ENCODE data around the gene DEFB118. TPM values are rescaled to one million over a fixed set of nuclear protein-coding genes. Genes with fewer than 3 reads are reported as not detected.

DEFB118 gene, protein sequence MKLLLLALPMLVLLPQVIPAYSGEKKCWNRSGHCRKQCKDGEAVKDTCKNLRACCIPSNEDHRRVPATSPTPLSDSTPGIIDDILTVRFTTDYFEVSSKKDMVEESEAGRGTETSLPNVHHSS
- not detected for total RNA-seq (ENCODE audit: unreplicated experiment)
- long read RNA-seq, result 0 reads

DNA sequence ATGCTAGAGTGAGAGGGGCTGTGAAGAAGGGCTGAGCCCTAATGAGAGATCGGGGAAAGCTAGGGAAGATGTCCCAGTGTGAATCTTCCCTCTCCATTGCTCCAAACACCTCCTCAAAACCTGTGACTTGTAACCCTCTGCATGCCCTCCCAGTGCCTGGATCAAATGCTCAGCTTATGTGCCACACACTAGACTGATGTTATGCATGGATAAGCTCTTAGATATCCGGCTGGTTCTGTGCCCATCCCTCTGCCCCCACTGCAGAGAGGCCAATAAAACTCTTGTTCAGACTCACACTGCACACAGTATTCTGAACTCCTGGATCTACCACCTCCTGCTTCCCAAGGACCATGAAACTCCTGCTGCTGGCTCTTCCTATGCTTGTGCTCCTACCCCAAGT lies at the start of gene DEFB118:
Gene DEFB118, plus strand, starts transcription at position 301 of the 400 bp plus-strand sequence. Its CDS starts 50 bp downstream, at position 351.
- H3K9me3 Mint-ChIP-seq (ENCODE audit: unreplicated experiment), result peaks cover 26% of the 10 kb centered on the region
- H3K27me3 Mint-ChIP-seq (ENCODE audit: unreplicated experiment), result peaks cover 4% of the 10 kb centered on the region
- peaks cover 13% of the 10 kb centered on the region for H3K36me3 Mint-ChIP-seq (ENCODE audit: unreplicated experiment)
- TF ChIP-seq, protein P1, sequence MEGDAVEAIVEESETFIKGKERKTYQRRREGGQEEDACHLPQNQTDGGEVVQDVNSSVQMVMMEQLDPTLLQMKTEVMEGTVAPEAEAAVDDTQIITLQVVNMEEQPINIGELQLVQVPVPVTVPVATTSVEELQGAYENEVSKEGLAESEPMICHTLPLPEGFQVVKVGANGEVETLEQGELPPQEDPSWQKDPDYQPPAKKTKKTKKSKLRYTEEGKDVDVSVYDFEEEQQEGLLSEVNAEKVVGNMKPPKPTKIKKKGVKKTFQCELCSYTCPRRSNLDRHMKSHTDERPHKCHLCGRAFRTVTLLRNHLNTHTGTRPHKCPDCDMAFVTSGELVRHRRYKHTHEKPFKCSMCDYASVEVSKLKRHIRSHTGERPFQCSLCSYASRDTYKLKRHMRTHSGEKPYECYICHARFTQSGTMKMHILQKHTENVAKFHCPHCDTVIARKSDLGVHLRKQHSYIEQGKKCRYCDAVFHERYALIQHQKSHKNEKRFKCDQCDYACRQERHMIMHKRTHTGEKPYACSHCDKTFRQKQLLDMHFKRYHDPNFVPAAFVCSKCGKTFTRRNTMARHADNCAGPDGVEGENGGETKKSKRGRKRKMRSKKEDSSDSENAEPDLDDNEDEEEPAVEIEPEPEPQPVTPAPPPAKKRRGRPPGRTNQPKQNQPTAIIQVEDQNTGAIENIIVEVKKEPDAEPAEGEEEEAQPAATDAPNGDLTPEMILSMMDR (IDR thresholded peaks at IDR 0.05; ENCODE audit: partially characterized antibody, unreplicated experiment), result no peak
- no peak within 1 kb of the TSS for H3K4me3 Mint-ChIP-seq (ENCODE audit: unreplicated experiment)
- DNase-seq, result no peak
- no peaks in the 10 kb centered on the region for H3K4me1 Mint-ChIP-seq (ENCODE audit: low read depth, unreplicated experiment)
- no peak within 1 kb of the TSS for H3K27ac Mint-ChIP-seq (ENCODE audit: unreplicated experiment)

DNA sequence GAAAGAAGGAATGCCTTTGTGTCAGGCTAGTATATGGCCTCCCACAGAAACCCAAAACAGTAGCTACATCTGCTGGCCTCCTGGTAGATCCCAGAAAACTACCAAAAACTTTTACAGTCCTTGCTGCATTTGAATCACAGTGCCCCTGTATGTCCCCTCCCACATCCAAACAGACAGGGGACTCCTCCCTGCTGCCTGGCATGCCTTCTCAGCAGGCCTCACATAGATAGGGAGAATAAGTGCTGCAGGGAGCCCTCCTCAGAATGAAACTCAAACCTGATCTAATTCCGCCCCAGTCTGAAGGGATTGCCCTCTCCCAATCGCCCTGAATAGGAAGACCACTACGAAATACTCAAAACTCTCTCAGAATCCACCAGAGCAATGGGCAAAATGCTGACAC lies 45.9 kb upstream of the DEFB118 start:
- H3K27ac Mint-ChIP-seq (ENCODE audit: unreplicated experiment), result no peak overlapping the region
- no peak for DNase-seq
- H3K9me3 Mint-ChIP-seq (ENCODE audit: unreplicated experiment), result peaks cover 9% of the 10 kb centered on the region
- TF ChIP-seq, protein P1 (IDR thresholded peaks at IDR 0.05; ENCODE audit: partially characterized antibody, unreplicated experiment), result no peak
- no peak overlapping the region for H3K4me3 Mint-ChIP-seq (ENCODE audit: unreplicated experiment)
- H3K36me3 Mint-ChIP-seq (ENCODE audit: unreplicated experiment), result peaks cover 3% of the 10 kb centered on the region
- H3K4me1 Mint-ChIP-seq (ENCODE audit: low read depth, unreplicated experiment), result no peaks in the 10 kb centered on the region
- H3K27me3 Mint-ChIP-seq (ENCODE audit: unreplicated experiment), result no peaks in the 10 kb centered on the region

DNA sequence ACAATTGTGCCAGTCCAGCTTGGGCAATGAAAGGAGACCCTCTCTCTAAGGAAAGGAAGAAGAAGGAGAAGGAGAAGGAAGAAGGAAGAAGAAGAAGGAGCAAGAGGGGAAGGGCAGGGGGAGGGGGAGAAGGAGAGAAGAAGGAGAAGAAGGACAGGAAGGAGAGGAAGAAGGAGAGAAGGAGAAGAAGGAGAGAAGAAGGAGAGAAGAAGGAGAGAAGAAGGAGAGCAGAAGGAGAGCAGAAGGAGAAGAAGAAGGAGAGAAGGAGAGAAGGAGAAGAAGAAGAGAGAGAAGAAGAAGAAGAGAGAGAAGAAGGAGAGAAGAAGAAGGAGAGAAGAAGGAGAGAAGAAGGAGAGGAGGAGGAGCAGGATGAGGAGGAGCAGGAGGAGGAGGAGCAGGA lies 37.5 kb upstream of the DEFB118 start:
- Mint-ChIP-seq H3K9me3 (ENCODE audit: unreplicated experiment) (peaks cover 11% of the 10 kb centered on the region), H3K4me1 (ENCODE audit: low read depth, unreplicated experiment) (no peaks in the 10 kb centered on the region), H3K36me3 (ENCODE audit: unreplicated experiment) (peaks cover 8% of the 10 kb centered on the region), H3K27ac (ENCODE audit: unreplicated experiment) (no peak overlapping the region), H3K4me3 (ENCODE audit: unreplicated experiment) (no peak overlapping the region), H3K27me3 (ENCODE audit: unreplicated experiment) (no peaks in the 10 kb centered on the region)
- TF ChIP-seq, protein P1 (IDR thresholded peaks at IDR 0.05; ENCODE audit: partially characterized antibody, unreplicated experiment), result no peak
- DNase-seq, result no peak

DNA sequence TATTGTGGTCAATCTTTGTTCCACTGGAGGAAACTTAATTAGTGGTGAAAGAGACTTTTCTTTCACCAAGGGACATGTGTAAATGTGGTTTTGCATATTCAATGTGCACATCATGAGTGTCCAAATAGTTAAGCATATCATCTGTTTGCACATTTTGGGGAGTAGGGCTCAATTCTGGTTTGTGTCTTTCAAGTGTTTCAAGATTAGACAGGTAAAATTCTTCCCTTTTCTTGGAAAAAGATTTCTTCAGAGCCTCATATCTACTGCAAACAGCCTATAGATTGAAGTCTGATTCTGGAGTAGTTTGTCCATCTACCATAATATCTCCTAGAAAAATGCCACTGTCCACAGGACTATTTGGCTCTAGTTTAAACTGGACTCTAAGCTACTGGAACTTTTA lies 26.9 kb upstream of the DEFB118 start:
- Mint-ChIP-seq H3K36me3 (ENCODE audit: unreplicated experiment) (no peaks in the 10 kb centered on the region), H3K27ac (ENCODE audit: unreplicated experiment) (no peak overlapping the region), H3K27me3 (ENCODE audit: unreplicated experiment) (no peaks in the 10 kb centered on the region), H3K4me1 (ENCODE audit: low read depth, unreplicated experiment) (no peaks in the 10 kb centered on the region), H3K4me3 (ENCODE audit: unreplicated experiment) (no peak overlapping the region), H3K9me3 (ENCODE audit: unreplicated experiment) (peaks cover 7% of the 10 kb centered on the region)
- TF ChIP-seq, protein P1 (IDR thresholded peaks at IDR 0.05; ENCODE audit: partially characterized antibody, unreplicated experiment), result no peak
- DNase-seq, result no peak

DNA sequence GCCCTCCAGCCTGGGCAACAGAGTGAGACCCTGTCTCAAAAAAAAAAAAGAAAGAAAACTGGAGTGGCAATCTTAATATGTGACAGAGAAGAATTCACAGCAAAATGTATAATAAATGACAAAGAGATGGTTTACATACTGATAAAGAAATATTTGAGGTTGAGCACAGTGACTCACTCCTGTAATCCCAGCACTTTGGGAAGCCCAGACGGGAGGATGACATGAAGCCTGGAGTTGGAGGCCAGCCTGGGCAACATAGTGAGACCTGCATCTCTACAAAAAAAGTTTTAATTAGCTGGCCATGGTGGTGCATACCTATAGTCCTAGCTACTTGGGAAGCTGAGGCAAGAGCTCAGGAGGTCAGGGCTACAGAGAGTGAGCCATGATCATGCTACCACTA lies 12.4 kb upstream of the DEFB118 start:
- DNase-seq, result no peak
- H3K27ac Mint-ChIP-seq (ENCODE audit: unreplicated experiment), result no peak overlapping the region
- peaks cover 4% of the 10 kb centered on the region for H3K9me3 Mint-ChIP-seq (ENCODE audit: unreplicated experiment)
- no peaks in the 10 kb centered on the region for H3K27me3 Mint-ChIP-seq (ENCODE audit: unreplicated experiment)
- TF ChIP-seq, protein P1 (IDR thresholded peaks at IDR 0.05; ENCODE audit: partially characterized antibody, unreplicated experiment), result no peak
- H3K36me3 Mint-ChIP-seq (ENCODE audit: unreplicated experiment), result no peaks in the 10 kb centered on the region
- H3K4me3 Mint-ChIP-seq (ENCODE audit: unreplicated experiment), result no peak overlapping the region
- no peaks in the 10 kb centered on the region for H3K4me1 Mint-ChIP-seq (ENCODE audit: low read depth, unreplicated experiment)
